H1 (cell line): ENCODE measurements around the gene KCNJ10. TPM values are rescaled to one million over a fixed set of nuclear protein-coding genes. Genes with fewer than 3 reads are reported as not detected.
A peak's percentile ranks its signal among the peaks of the same experiment; 100 is the strongest.

Experiments used
- CTCF ChIA-PET: fragments of 300-600 bp; sonication (Branson Sonifier 250); formaldehyde crosslinking; loops from one replicate; lab custom pipeline; 2021; ENCODE audit not compliant: partially characterized antibody; lab: Charles Lee
- POLR2A ChIA-PET: fragments of 300-600 bp; sonication (Branson Sonifier 250); formaldehyde crosslinking; loops from one replicate; lab custom pipeline; 2021; ENCODE audit warnings: inconsistent platforms; ENCODE audit not compliant: partially characterized antibody; lab: Charles Lee
- DNase-seq, 2 experiments: peaks; one replicate each; pipeline versions ENCODE4 v3.0.0 to v3.0.0-alpha.2; 2010 to 2022; ENCODE audit warnings: low spot score in 2 of 2, low read depth in 1 of 2, mixed read lengths in 1 of 2
- FAIRE-seq: peaks from 2 replicates; lab custom pipeline; 2011; peaks lifted over from hg19 to GRCh38; lab: Jason Lieb, UNC
- H2AFZ ChIP-seq: 2 replicates; pipeline ENCODE4 v1.8.1; 2012; ENCODE audit warnings: low read length, inconsistent platforms
- H2AK5ac ChIP-seq: 2 replicates; pipeline ENCODE4 v1.6.1; 2013; ENCODE audit warnings: low read depth, low read length
- H2BK120ac ChIP-seq: replicated peaks from 2 replicates; pipeline ENCODE3; 2013; ENCODE audit warnings: low read depth, low read length, inconsistent platforms
- H2BK12ac ChIP-seq: 2 replicates; pipeline ENCODE4 v1.6.1; 2013; ENCODE audit warnings: low read depth, low read length
- H2BK15ac ChIP-seq: 2 replicates; pipeline ENCODE4 v1.6.1; 2013; ENCODE audit warnings: low read length
- H2BK20ac ChIP-seq: 2 replicates; pipeline ENCODE4 v1.6.1; 2013; ENCODE audit warnings: low read length
- H2BK5ac ChIP-seq: 2 replicates; pipeline ENCODE4 v1.6.1; 2013; ENCODE audit warnings: low read depth, low read length
- H3K14ac ChIP-seq: 2 replicates; pipeline ENCODE4 v1.6.1; 2013; ENCODE audit warnings: inconsistent platforms; ENCODE audit not compliant: insufficient read length
- H3K18ac ChIP-seq: 2 replicates; pipeline ENCODE4 v1.6.1; 2013; ENCODE audit warnings: low read length; ENCODE audit errors: extremely low read depth
- H3K23ac ChIP-seq: 2 replicates; pipeline ENCODE4 v1.6.1; 2013; ENCODE audit warnings: inconsistent platforms; ENCODE audit not compliant: insufficient read length
- H3K23me2 ChIP-seq: 2 replicates; pipeline ENCODE4 v1.6.1; 2013; ENCODE audit warnings: low read depth, low read length
- H3K27ac ChIP-seq: 2 replicates; pipeline ENCODE4 v1.6.1; 2011; ENCODE audit warnings: low read depth, low read length, inconsistent platforms
- H3K27me3 ChIP-seq, 4 experiments: replicated peaks in 1 of 4; 1 replicate in 1 of 4; 2 replicates in 3 of 4; pipeline versions ENCODE4 v1.6.1 to v1.8.1; 2011 to 2013; ENCODE audit warnings: low read length in 3 of 4, mild to moderate bottlenecking in 3 of 4, inconsistent platforms in 2 of 4, mixed read lengths in 2 of 4, moderate library complexity in 1 of 4; ENCODE audit not compliant: control insufficient read depth in 3 of 4, insufficient read depth in 3 of 4; ENCODE audit errors: extremely low read depth in 1 of 4
- H3K36me3 ChIP-seq, 4 experiments: 2 replicates each; pipeline versions ENCODE4 v1.6.1 to v1.8.1; 2011 to 2013; ENCODE audit warnings: mild to moderate bottlenecking in 4 of 4, low read length in 3 of 4, moderate library complexity in 2 of 4, control low read depth in 1 of 4, inconsistent platforms in 1 of 4; ENCODE audit not compliant: insufficient read depth in 4 of 4, control insufficient read depth in 2 of 4
- H3K4ac ChIP-seq: replicated peaks from 2 replicates; pipeline ENCODE3; 2013; ENCODE audit warnings: low read length, low read depth, mixed read lengths, inconsistent platforms; ENCODE audit not compliant: insufficient read length
- H3K4me1 ChIP-seq, 4 experiments: replicated peaks in 1 of 4; 1 replicate in 1 of 4; 2 replicates in 3 of 4; pipeline versions ENCODE4 v1.6.1 to v1.8.1; 2011 to 2013; ENCODE audit warnings: low read length in 3 of 4, inconsistent platforms in 2 of 4, mixed read lengths in 1 of 4; ENCODE audit not compliant: insufficient read depth in 4 of 4, control insufficient read depth in 3 of 4
- H3K4me2 ChIP-seq, 2 experiments: 2 replicates each; pipeline versions ENCODE4 v1.6.1 to v1.8.1; 2011 to 2013; ENCODE audit warnings: low read depth in 2 of 2, low read length in 2 of 2, control low read depth in 1 of 2, inconsistent platforms in 1 of 2, mild to moderate bottlenecking in 1 of 2; ENCODE audit not compliant: insufficient read depth in 1 of 2
- H3K4me3 ChIP-seq, 4 experiments: fragments of 200-600, 300-600 bp in 1 of 4; sonication (generic), shearing (Covaris generic), sonication (Bioruptor Twin) in 1 of 4; 2 replicates each; pipeline versions ENCODE4 v1.5.1 to v1.8.1; 2011 to 2016; ENCODE audit warnings: low read length in 4 of 4, low read depth in 3 of 4, control low read depth in 2 of 4, inconsistent platforms in 2 of 4, mild to moderate bottlenecking in 2 of 4, mixed read lengths in 1 of 4, moderate library complexity in 1 of 4; ENCODE audit not compliant: insufficient read depth in 2 of 4; ENCODE audit errors: extremely low read depth in 1 of 4
- H3K56ac ChIP-seq: replicated peaks from 2 replicates; pipeline ENCODE3; 2013; ENCODE audit warnings: low read depth, mild to moderate bottlenecking, mixed read lengths, low read length, inconsistent platforms; ENCODE audit not compliant: insufficient read length
- H3K79me1 ChIP-seq: 2 replicates; pipeline ENCODE4 v1.6.1; 2013; ENCODE audit warnings: low read depth, low read length, control low read depth
- H3K79me2 ChIP-seq, 2 experiments: 2 replicates each; pipeline versions ENCODE4 v1.6.1 to v1.8.1; 2012 to 2013; ENCODE audit warnings: low read length in 2 of 2, mild to moderate bottlenecking in 2 of 2, inconsistent platforms in 1 of 2; ENCODE audit not compliant: insufficient read depth in 2 of 2, control insufficient read depth in 1 of 2
- H3K9ac ChIP-seq, 4 experiments: replicated peaks in 1 of 4; 1 replicate in 1 of 4; 2 replicates in 3 of 4; pipeline versions ENCODE4 v1.6.1 to v1.8.1; 2011 to 2013; ENCODE audit warnings: low read depth in 3 of 4, low read length in 3 of 4, control low read depth in 2 of 4, mild to moderate bottlenecking in 2 of 4, moderate library complexity in 2 of 4, inconsistent platforms in 1 of 4; ENCODE audit errors: extremely low read depth in 1 of 4
- H3K9me3 ChIP-seq, 2 experiments: 2 replicates each; pipeline versions ENCODE4 v1.6.1 to v1.8.1; 2012 to 2013; ENCODE audit warnings: mild to moderate bottlenecking in 2 of 2, moderate library complexity in 2 of 2, control low read depth in 1 of 2, inconsistent platforms in 1 of 2, low read depth in 1 of 2, low read length in 1 of 2, mixed read lengths in 1 of 2; ENCODE audit not compliant: insufficient read depth in 2 of 2
- H4K20me1 ChIP-seq, 2 experiments: replicated peaks in 1 of 2; 2 replicates each; pipeline versions ENCODE3 to v1.8.1; 2011 to 2013; ENCODE audit warnings: inconsistent platforms in 2 of 2, low read length in 2 of 2, mild to moderate bottlenecking in 1 of 2; ENCODE audit not compliant: insufficient read depth in 2 of 2, control insufficient read depth in 1 of 2
- H4K5ac ChIP-seq: 2 replicates; pipeline ENCODE4 v1.6.1; 2013; ENCODE audit warnings: low read length, low read depth, mixed read lengths, inconsistent platforms; ENCODE audit not compliant: insufficient read length
- H4K8ac ChIP-seq: 2 replicates; pipeline ENCODE4 v1.8.0; 2013; ENCODE audit warnings: mild to moderate bottlenecking, moderate library complexity, low read length, inconsistent platforms; ENCODE audit not compliant: insufficient read depth; ENCODE audit errors: extremely low read depth
- H4K91ac ChIP-seq: replicated peaks from 2 replicates; pipeline ENCODE3; 2013; ENCODE audit warnings: low read length, mixed read lengths, inconsistent platforms; ENCODE audit not compliant: insufficient read length
- CBX5 ChIP-seq: fragments of 300-800, 300-1000 bp; sonication (generic); IDR thresholded peaks from 2 replicates; pipeline ENCODE4 v1.7.1; 2016; ENCODE audit warnings: antibody characterized with exemption, low read length, low read depth
- CBX8 ChIP-seq: fragments of 300-800, 300-1000 bp; sonication (generic); IDR thresholded peaks from 2 replicates; pipeline ENCODE4 v1.7.1; 2016; ENCODE audit warnings: low read depth, low read length, borderline replicate concordance
- EGR1 ChIP-seq: IDR thresholded peaks from 2 replicates; pipeline ENCODE4 v1.6.1; 2011; ENCODE audit warnings: low read depth, low read length, borderline replicate concordance
- GTF2F1 ChIP-seq: IDR thresholded peaks from 2 replicates; pipeline ENCODE4 v1.6.1; 2012; ENCODE audit warnings: low read depth, low read length, improper control_type of control experiment, borderline replicate concordance
- SIX5 ChIP-seq: IDR thresholded peaks from 2 replicates; pipeline ENCODE4 v1.6.1; 2011; ENCODE audit warnings: mild to moderate bottlenecking, low read depth, low read length
- SUZ12 ChIP-seq: fragments of 200-600 bp; sonication (generic); IDR thresholded peaks from 2 replicates; pipeline ENCODE4 v1.6.1; 2012; ENCODE audit warnings: mild to moderate bottlenecking, inconsistent platforms, low read length, moderate library complexity, mixed read lengths
- WGBS, 2 experiments: shearing (Covaris generic) in 1 of 2; methylation state at CpG; one replicate each; pipeline versions ENCODE4 v1.1.6 to v1.1.7; 2013 to 2015; ENCODE audit warnings: low lambda C conversion rate in 2 of 2, mixed read lengths in 2 of 2, inconsistent platforms in 1 of 2, low coverage in 1 of 2, missing lambda C conversion rate in 1 of 2; ENCODE audit not compliant: insufficient replicate concordance in 2 of 2, insufficient coverage in 1 of 2, insufficient read length in 1 of 2; ENCODE audit errors: extremely low coverage in 1 of 2, missing lambda C conversion rate in 1 of 2; 5-methylcytosine and 5-hydroxymethylcytosine counted together
- polyA plus RNA-seq, 7 experiments: library from polyadenylated mRNA; depleted of rRNA in 3 of 7; stranded (reverse) in 5 of 7; unstranded in 2 of 7; fragments of >200 nt in 5 of 7; fragments of 200-250 nt in 2 of 7; gene quantifications; 1 replicate in 5 of 7; 2 replicates in 1 of 7; 4 replicates in 1 of 7; pipeline versions ENCODE4 v1.2.1 to v1.2.3, GENCODE V29; 2011 to 2013; ENCODE audit warnings: missing spikeins in 2 of 7, mixed read lengths in 2 of 7
- total RNA-seq: library from RNA; stranded (reverse); fragmentation: NEBNext Ultra II Directional; extraction: Animal tissue kit (Norgen Biotek cat#: 25700); gene quantifications from 2 replicates; pipeline ENCODE4 v1.2.1, GENCODE V29; 2021

Gene KCNJ10
- total and polyA plus RNA-seq, 2 of the 8 experiments (the other 6 are each of a cell fraction or from before 2014, with no cell fraction given): 1.7 to 2.4 TPM

DNA sequence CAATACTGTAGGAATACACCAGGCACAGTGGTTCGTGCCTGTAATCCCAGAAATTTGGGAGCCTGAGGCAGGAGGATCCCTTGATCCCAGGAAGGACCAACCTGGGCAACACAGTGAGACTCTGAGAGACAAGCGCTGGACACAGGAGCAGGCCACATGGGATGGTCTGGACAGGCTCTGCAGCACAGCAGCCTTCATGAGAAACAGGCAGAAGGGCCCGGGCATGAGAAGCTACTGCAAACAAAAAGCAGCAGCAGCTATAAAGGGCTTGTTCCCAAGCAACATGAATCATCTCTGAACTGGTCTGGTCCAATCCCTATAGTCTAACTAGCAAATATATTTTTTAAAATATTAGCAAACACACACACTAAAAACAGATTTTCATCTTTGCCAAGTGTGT is 80.4 kb downstream of the KCNJ10 start:
- Histone ChIP-seq H3K56ac (no peak overlapping the region), H4K8ac (no peak overlapping the region), H2AK5ac (no peak overlapping the region), H3K23me2 (no peaks in the 10 kb centered on the region; the same call in 1 of the 2 replicates), H3K18ac (no peak overlapping the region), H3K4ac (no peak overlapping the region), H3K36me3 (no peaks in the 10 kb centered on the region), H3K79me2 (no peaks in the 10 kb centered on the region), H3K4me3 (no peak overlapping the region), H4K5ac (no peak overlapping the region), H2BK5ac (no peak overlapping the region), H2BK12ac (no peak overlapping the region), H3K14ac (no peak overlapping the region), H3K4me2 (no peak overlapping the region), H2BK15ac (no peak overlapping the region), H2AFZ (no peak overlapping the region), H3K79me1 (no peaks in the 10 kb centered on the region), H3K4me1 (no peaks in the 10 kb centered on the region), H4K20me1 (no peaks in the 10 kb centered on the region), H3K27me3 (no peaks in the 10 kb centered on the region), H3K23ac (no peak overlapping the region), H2BK120ac (no peak overlapping the region), H3K27ac (no peak overlapping the region), H3K9ac (no peak overlapping the region), H4K91ac (no peak overlapping the region), H3K9me3 (peaks cover 0 to 5% of the 10 kb centered on the region in 2 experiments; a peak in 1 of 4 replicates), H2BK20ac (no peak overlapping the region)
- CTCF ChIA-PET: interaction anchor here (1.1 to 8.9 kb wide), 4 partner anchors 13 to 54 kb away, joined by 4 to 98 read pairs (median 4); no protein-coding TSS in a partner anchor
- no peak for FAIRE-seq
- POLR2A ChIA-PET: no interaction called here
- 60% methylated on average over 3 of the region's 3 CpGs; no CpG with 5 or more reads in 1 of the 2 experiments for WGBS, 2 experiments
- TF ChIP-seq EGR1: no peak
- no peak for TF ChIP-seq GTF2F1
- no peak for TF ChIP-seq CBX8
- TF ChIP-seq SUZ12: no peak
- TF ChIP-seq SIX5: no peak
- TF ChIP-seq CBX5: no peak
- DNase-seq: peak in 1 of 2 experiments; percentile 27
